Activated CD4-positive, alpha-beta T cell treated with anti-CD3 and anti-CD28 coated beads for 24 hours (primary cell): ENCODE data around the gene PAGE2.
"Not testable (repeated sequence)": the region's sequence is repeated elsewhere in the genome, so short reads cannot be mapped to it uniquely, and the experiment has no call there.

Experiments used
- DNase-seq, 2 donors: peaks; one replicate each; pipeline ENCODE4 v3.0.0-alpha.2; 2020; ENCODE audit warnings: low read depth in 2 of 2

PAGE2 gene

DNA sequence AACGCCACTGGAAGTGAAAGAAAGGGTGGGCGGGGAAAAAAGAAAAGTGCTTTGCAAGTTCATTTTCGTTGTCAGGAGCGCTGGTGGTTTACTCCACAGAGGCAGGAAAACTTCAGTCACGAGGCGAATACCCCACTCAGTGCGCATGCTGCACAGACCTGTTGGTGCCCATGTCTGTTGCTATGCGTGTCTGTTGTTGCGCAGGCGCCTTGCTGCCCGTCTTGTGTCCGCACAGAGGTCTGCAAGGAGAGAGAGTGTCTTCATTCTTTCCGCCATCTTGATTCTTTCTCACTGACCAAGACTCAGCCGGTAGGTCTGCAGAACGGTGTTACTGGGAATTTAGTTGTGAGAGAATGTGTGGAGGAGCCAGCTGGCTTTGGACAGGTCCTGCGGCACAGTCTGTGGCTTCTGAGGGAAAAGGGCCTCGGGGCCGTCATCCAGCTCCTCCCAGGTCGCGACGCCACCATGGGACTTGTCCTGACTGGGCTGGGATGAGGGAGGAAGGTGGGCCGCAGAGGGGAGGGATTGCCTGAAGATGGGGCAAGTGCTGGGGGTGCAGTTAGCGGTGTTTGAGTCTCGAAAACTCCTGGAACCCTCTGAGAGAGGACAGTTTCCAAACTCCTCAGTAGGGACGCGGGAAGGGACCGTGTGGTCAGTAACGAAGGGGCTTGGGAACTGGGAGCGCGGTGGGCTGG, at the start of gene PAGE2:
TSS of gene PAGE2 (plus strand) at position 224 of the 695 bp plus-strand sequence. CDS start 1,003 bp downstream, outside the sequence.
- DNase-seq = no peak

DNA sequence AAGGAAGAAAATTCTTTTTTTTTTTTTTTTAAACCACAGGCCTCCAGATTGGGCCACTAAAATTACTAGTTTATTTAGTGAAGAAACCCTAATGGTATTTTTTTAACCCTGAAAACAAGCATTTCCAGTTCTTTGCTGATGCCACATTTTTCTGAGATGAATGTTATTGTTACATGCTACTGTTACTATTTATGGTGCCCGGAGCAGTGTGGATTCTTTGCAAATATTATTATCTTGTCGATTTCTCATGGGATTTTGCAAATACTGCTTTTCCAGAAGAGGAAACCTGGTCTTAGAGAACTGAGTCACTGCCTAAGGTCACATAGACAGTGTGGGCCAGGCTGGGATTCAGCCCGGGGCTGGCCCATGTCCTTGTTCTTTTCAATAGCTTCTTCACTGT, 49.3 kb upstream of the PAGE2 start:
- no peak for DNase-seq

DNA sequence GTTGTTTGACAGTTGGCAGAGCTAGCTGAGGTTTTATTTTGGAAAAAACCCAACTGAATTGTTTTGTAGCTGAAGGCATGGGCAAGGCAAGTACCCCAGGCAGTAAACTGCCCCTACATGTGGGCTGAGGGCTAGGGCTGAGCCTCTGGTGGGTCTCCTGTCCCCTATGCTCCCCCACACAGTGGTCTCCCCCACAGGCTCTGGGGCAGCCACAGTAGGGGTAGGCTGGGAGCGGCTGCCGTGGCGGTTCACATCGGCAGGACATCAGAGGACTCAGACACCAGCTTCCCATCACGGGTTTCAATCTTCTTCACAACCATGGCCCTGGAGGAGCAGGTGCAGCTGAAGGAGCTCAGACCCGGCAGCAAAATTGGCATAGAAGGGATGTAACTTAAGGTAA, 47.3 kb upstream of the PAGE2 start:
- DNase-seq = no peak

DNA sequence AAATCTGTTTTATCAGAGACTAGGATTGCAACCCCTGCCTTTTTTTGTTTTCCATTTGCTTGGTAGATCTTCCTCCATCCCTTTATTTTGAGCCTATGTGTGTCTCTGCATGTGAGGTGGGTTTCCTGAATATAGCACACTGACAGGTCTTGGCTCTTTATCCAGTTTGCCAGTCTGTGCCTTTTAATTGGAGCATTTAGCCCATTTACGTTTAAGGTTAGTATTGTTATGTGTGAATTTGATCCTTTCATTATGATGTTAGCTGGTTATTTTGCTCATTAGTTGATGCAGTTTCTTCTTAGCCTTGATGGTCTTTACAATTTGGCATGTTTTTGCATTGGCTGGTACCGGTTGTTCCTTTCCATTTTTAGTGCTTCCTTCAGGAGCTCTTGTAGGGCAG, 38.2 kb upstream of the PAGE2 start:
- DNase-seq = not testable (repeated sequence)

GRCh38 chrX:55056820-55057674, 31.8 kb upstream of the PAGE2 start:
- no peak for DNase-seq

- DNase-seq = peak in 1 of 2 donors; percentile 8
Observed at GRCh38 chrX:55057675-55058249, 31.1 kb upstream of the PAGE2 start.

GRCh38 chrX:55067180-55067579, 21.6 kb upstream of the PAGE2 start:
- not testable (repeated sequence) for DNase-seq

DNA sequence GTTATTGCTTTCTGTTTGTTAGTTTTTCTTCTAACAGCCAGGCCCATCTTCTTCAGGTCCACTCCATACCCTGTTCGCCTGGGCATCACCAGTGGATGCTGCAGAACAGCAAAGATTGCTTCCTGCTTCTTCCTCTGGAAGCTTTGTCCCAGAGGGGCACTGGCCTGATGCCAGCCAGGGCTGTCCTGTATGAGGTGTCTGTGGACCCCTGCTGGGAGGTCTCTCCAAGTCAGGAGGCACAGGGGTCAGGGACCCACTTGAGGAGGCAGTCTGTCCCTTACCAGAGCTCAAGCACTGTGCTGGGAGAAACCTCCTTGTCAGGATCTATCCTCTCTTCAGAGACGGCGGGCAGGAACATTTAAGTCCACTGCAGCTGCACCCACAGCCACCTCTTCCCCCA, 16.5 kb upstream of the PAGE2 start:
- no peak for DNase-seq

DNA sequence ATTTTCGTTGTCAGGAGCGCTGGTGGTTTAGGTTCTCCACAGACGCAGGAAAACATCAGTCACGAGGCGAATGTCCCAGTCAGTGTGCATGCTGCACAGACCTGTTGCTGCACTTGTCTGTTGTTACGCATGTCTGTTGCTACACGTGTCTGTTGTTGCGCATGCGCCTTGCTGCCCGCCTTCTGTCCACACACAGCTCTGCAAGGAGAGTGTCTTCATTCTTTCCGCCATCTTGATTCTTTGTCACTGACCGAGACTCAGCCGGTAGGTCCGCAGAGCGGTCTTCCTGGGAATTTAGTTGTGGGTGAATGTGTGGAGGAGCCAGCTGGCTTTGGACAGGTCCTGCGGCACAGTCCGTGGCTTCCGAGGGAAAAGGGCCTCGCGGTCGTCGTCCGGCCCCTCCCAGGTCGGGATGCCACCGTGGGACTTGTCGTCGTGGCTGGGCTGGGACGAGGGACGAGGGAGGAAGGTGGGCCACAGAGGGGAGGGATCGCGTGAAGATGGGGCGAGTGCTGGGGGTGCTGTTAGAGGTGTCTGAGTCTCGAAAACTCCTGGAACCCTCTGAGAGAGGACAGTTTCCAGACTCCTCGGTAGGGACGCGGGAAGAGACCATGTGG, 13.9 kb upstream of the PAGE2 start, which contains the start of gene PAGE2B:
TSS of gene PAGE2B (plus strand) at position 180 of the 617 bp plus-strand sequence. CDS start 1,012 bp downstream, outside the sequence.
- no peak for DNase-seq

DNA sequence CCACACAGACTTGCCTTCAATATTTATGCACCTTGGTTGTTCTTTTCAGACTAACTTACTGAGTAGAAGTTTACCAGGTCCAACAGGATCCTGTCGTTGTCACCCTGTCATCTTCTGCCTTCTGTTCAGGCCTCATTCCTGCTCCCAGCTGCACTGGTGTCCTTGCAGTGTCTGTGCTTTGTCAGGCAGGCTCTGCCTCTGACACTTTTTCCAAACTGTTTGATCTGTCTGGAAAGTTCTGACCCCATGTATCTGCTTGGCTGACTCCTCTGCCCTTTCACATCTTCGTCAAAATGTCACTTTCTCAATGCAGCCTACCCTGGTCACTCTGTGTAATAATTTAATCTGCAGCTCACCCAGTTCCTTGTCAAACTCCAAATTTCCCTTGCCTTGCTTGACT, 9.9 kb downstream of the PAGE2 start:
- DNase-seq = no peak

DNA sequence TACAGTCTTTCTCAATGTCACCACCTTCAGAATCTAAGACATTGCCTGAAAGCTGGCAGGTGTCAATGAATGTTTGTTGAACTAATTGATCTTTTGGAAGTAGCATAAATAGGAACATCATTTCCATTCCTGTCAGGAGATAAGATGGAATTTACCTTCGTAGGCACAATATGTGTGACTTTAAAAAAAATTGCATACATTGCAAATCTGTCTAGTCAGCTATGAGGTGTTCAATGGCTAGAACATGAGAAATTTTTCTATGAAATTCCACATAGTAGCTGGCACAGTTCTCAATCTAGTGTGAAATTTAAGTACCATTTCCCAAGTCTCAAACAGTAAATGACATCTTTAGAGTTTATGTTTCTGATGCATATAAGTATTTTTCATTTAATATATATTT, 10.3 kb downstream of the PAGE2 start:
- DNase-seq = no peak

- DNase-seq = no peak
Observed at GRCh38 chrX:55102754-55103153, 13.9 kb downstream of the PAGE2 start.

GRCh38 chrX:55107262-55107661, 18.4 kb downstream of the PAGE2 start:
- DNase-seq = no peak

GRCh38 chrX:55107911-55108310, 19.1 kb downstream of the PAGE2 start:
- no peak for DNase-seq

- DNase-seq = no peak
Observed at GRCh38 chrX:55109306-55109705, 20.5 kb downstream of the PAGE2 start.

DNA sequence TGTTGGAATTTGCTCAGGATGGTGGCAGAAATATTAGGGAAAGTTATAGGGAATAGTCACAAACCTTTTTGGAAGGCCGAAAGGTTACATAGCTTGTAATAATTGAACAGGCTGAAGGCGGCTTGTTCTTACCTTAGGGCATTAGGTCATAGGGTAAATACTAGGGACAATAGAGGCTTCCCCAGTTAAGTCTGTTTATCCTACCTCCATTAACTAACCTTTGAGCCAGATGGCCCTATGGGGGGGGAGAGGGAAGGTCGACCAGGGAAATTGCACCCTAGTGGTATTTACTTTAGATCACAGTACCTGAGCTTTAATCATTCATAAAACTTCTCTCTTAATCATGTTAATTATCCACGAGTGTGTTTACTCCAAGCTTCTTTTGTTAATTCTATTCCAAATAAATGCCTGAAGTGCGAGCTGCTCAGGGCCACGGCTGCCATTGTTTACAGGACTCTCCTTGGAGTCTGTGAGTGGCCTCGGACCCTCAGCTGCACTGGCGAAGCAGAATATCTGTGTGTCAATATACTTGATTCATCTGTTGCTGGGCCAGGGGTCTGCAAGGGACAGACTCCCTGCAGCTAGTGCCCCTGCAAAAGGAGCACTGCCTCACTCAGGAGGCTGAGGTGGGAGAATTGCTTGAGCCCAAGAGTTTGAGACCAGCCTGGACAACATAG, 22.9 kb downstream of the PAGE2 start:
- no peak for DNase-seq

GRCh38 chrX:55116589-55116988, 27.8 kb downstream of the PAGE2 start:
- DNase-seq = not testable (repeated sequence)

DNA sequence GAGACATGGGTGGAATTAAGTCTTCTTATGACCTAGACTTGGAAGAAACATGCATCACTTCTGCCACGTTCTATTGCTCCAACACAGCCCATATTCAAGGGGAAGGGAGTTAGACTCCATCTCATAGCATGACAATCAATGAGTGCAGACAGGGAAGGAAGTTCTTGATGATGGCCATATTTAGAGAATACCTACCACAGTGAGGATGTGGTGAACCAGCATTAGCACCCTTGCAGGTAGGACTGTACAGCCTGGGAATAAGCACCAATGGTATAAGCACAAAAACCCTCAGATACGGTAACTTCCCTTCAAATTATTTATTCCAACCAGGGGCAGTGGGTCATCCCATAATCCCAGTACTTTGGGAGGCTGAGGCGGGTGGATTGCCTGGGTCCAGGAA, 29.8 kb downstream of the PAGE2 start:
- DNase-seq = no peak

- no peak for DNase-seq
Observed at GRCh38 chrX:55119271-55119670, 30.5 kb downstream of the PAGE2 start.

DNA sequence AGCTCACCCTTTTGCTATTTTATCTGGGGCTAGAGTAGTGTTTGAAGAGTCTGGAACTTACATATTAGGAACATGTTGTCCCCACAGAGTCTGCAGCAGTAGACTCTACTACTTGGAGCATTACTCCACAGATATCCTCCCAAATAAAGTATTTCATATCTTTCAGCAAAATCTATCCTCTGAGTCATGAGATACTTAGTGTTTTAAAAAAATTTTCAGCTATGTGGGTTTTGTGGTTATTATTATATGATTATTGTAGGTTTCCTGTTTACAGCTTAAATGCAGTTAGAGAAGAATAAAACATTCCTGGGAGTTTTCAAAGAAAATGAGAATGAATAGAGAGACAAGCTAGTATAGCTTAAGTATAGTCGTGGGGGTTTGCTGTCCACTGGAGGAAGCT, 30.9 kb downstream of the PAGE2 start:
- no peak for DNase-seq

- no peak for DNase-seq
Observed at GRCh38 chrX:55120761-55121358, 32.0 kb downstream of the PAGE2 start.
